Measurements from ENCODE around the gene SEMA6A. TPM values are rescaled to one million over a fixed set of nuclear protein-coding genes. Genes with fewer than 3 reads are reported as not detected.

SEMA6A gene
- total RNA-seq, 1 experiment from 2014 or later: not detected

DNA sequence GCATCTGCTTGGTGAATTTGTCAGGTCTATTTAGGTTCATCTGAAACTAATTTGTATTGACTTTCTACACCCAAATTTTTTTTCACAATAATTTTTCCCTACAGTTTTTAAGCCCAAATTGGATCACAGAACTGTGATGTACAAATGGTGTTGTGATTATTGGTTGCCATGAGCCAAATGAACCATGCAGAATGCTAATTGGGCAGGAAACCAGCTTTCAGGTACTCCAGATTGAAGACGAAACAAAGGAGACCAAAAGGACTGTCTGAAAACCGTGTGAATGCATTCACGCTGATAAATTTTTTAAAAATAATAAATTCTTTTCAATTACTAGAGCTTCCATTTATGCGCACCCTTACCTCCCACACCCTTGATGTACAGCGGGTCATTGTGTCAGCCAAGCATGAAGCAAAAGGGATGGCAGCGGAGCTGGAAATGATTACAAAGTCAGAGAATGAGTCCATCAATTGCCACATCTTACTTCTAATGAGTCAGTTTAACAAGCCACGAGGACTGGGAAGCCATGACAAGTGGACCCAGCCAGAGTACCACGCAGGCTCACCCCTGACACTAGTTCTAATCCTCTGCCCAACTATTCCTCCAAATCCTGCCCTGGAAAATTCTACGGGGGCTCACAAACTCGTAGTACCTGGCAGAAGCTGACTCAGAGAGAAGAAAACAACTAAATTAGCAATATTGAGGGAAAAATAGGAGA is 66.5 kb downstream of the SEMA6A start:
- DNase-seq (no peak), ATAC-seq (no peak)
- Histone ChIP-seq H3K27me3 (ENCODE audit: low read length) (no peaks in the 10 kb centered on the region), H2AFZ (ENCODE audit: low read length) (no peak overlapping the region), H3K4me3 (ENCODE audit: low read length) (no peak overlapping the region), H3K4me1 (ENCODE audit: insufficient read depth, low read length) (no peaks in the 10 kb centered on the region), H3K9me2 (replicated peaks; ENCODE audit: low read length) (no peaks in the 10 kb centered on the region), H3K4me2 (ENCODE audit: low read length) (no peak overlapping the region), H3K79me2 (ENCODE audit: low read length) (no peaks in the 10 kb centered on the region), H3K9ac (ENCODE audit: low read length) (no peak overlapping the region), H3K9me3 (ENCODE audit: low read length) (no peaks in the 10 kb centered on the region), H3F3A (ENCODE audit: low read length, unreplicated experiment) (no peaks in the 10 kb centered on the region), H3K27ac (ENCODE audit: low read length) (no peak overlapping the region), H4K20me1 (ENCODE audit: low read length) (no peaks in the 10 kb centered on the region), H3K36me3 (ENCODE audit: low read depth, low read length) (no peaks in the 10 kb centered on the region)
- ChIA-PET POLR2A (ENCODE audit: unreplicated experiment) (no interaction called here), CTCF (no interaction called here)
- TF ChIP-seq, protein P1, sequence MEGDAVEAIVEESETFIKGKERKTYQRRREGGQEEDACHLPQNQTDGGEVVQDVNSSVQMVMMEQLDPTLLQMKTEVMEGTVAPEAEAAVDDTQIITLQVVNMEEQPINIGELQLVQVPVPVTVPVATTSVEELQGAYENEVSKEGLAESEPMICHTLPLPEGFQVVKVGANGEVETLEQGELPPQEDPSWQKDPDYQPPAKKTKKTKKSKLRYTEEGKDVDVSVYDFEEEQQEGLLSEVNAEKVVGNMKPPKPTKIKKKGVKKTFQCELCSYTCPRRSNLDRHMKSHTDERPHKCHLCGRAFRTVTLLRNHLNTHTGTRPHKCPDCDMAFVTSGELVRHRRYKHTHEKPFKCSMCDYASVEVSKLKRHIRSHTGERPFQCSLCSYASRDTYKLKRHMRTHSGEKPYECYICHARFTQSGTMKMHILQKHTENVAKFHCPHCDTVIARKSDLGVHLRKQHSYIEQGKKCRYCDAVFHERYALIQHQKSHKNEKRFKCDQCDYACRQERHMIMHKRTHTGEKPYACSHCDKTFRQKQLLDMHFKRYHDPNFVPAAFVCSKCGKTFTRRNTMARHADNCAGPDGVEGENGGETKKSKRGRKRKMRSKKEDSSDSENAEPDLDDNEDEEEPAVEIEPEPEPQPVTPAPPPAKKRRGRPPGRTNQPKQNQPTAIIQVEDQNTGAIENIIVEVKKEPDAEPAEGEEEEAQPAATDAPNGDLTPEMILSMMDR (conservative IDR thresholded peaks at IDR 0.05; ENCODE audit: low read depth, low read length): no peak
- TF ChIP-seq EZH2 (IDR thresholded peaks at IDR 0.05; ENCODE audit: low read length, unreplicated experiment) (no peak), EZH2phosphoT487 (IDR thresholded peaks at IDR 0.05; ENCODE audit: borderline replicate concordance, low read length) (no peak)
- no TSS peak for BruUV-seq (replicated peaks)
- intact Hi-C loops (cut with micrococcal nuclease): no loop called here

DNA sequence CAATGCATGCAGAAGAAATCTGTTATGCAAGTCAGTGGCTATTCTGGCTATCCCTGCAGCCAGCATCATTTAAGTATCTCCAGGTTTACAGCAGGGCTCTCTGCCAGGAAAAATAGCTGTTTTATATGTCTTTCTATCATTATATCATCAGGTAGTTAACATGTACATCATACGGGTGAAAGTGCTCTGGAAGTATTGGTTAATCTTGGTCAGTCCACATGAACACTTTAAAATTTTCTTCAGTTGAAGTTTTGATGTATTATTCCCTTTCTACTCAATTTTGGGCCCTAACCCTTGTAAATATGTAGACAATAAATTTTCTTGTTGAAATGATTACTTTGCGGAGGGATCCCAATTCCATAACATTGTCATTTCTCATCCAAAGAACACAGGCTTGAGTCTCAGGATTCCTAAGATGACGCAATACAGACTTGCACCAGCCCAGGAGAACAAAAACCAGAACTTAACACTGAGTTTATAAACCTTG is 67.5 kb downstream of the SEMA6A start:
- Histone ChIP-seq H3K9me2 (replicated peaks; ENCODE audit: low read length) (no peaks in the 10 kb centered on the region), H3K27me3 (ENCODE audit: low read length) (no peaks in the 10 kb centered on the region), H3K9me3 (ENCODE audit: low read length) (no peaks in the 10 kb centered on the region), H2AFZ (ENCODE audit: low read length) (no peak overlapping the region), H3K9ac (ENCODE audit: low read length) (no peak overlapping the region), H4K20me1 (ENCODE audit: low read length) (no peaks in the 10 kb centered on the region), H3F3A (ENCODE audit: low read length, unreplicated experiment) (no peaks in the 10 kb centered on the region), H3K79me2 (ENCODE audit: low read length) (no peaks in the 10 kb centered on the region), H3K27ac (ENCODE audit: low read length) (no peak overlapping the region), H3K36me3 (ENCODE audit: low read depth, low read length) (no peaks in the 10 kb centered on the region), H3K4me1 (ENCODE audit: insufficient read depth, low read length) (no peaks in the 10 kb centered on the region), H3K4me3 (ENCODE audit: low read length) (no peak overlapping the region), H3K4me2 (ENCODE audit: low read length) (no peak overlapping the region)
- ATAC-seq: no peak
- intact Hi-C loops (cut with micrococcal nuclease): no loop called here
- DNase-seq: no peak
- CTCF ChIA-PET: no interaction called here
- TF ChIP-seq EZH2 (IDR thresholded peaks at IDR 0.05; ENCODE audit: low read length, unreplicated experiment): no peak
- TF ChIP-seq EZH2phosphoT487 (IDR thresholded peaks at IDR 0.05; ENCODE audit: borderline replicate concordance, low read length): no peak
- TF ChIP-seq, protein P1 (conservative IDR thresholded peaks at IDR 0.05; ENCODE audit: low read depth, low read length): no peak
- POLR2A ChIA-PET (ENCODE audit: unreplicated experiment): no interaction called here
- BruUV-seq (replicated peaks): no TSS peak

DNA sequence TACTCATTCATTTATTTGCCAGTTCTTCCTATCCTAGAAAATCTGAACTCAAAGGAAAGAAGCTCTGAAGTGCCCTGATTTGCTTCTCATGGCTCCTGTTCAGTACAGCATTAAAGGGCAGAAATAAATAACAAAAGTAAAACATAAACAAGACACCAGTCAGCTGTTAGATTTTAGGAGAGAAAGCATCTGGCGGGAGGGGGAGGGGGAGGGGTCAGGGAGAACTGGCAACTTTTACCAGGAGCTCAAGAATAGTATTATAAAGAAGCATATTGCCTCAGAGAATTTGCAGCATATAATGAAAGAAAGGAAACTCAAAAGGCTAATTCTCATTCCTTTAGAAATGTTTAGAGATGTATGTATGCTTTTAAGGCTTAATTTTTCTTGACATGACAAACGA is 68.1 kb downstream of the SEMA6A start:
- POLR2A ChIA-PET (ENCODE audit: unreplicated experiment): no interaction called here
- Histone ChIP-seq H3K27ac (ENCODE audit: low read length) (no peak overlapping the region), H3K79me2 (ENCODE audit: low read length) (no peaks in the 10 kb centered on the region), H3K9me3 (ENCODE audit: low read length) (no peaks in the 10 kb centered on the region), H3F3A (ENCODE audit: low read length, unreplicated experiment) (no peaks in the 10 kb centered on the region), H3K9me2 (replicated peaks; ENCODE audit: low read length) (no peaks in the 10 kb centered on the region), H3K4me2 (ENCODE audit: low read length) (no peak overlapping the region), H3K4me1 (ENCODE audit: insufficient read depth, low read length) (no peaks in the 10 kb centered on the region), H3K36me3 (ENCODE audit: low read depth, low read length) (no peaks in the 10 kb centered on the region), H3K27me3 (ENCODE audit: low read length) (no peaks in the 10 kb centered on the region), H3K4me3 (ENCODE audit: low read length) (no peak overlapping the region), H3K9ac (ENCODE audit: low read length) (no peak overlapping the region), H2AFZ (ENCODE audit: low read length) (no peak overlapping the region), H4K20me1 (ENCODE audit: low read length) (no peaks in the 10 kb centered on the region)
- DNase-seq: no peak
- TF ChIP-seq EZH2phosphoT487 (IDR thresholded peaks at IDR 0.05; ENCODE audit: borderline replicate concordance, low read length): no peak
- TF ChIP-seq, protein P1 (conservative IDR thresholded peaks at IDR 0.05; ENCODE audit: low read depth, low read length): no peak
- no peak for TF ChIP-seq EZH2 (IDR thresholded peaks at IDR 0.05; ENCODE audit: low read length, unreplicated experiment)
- intact Hi-C loops (cut with micrococcal nuclease): no loop called here
- CTCF ChIA-PET: no interaction called here
- no peak for ATAC-seq
- BruUV-seq (replicated peaks): no TSS peak

All from PC-3 (cell line).